Endothelial cell of umbilical vein (primary cell): ENCODE measurements around the gene SLC38A9.
"Not testable (repeated sequence)": the region's sequence is repeated elsewhere in the genome, so short reads cannot be mapped to it uniquely, and the experiment has no call there.

Experiments
- CTCF ChIP-seq, 2 donors: IDR thresholded peaks; 1 replicate in 1 of 2; 2 replicates in 1 of 2; pipeline ENCODE4 v1.5.1; 2011; ENCODE audit warnings: low read length in 2 of 2, mild to moderate bottlenecking in 2 of 2, moderate library complexity in 2 of 2, control low read depth in 1 of 2, inconsistent platforms in 1 of 2, low read depth in 1 of 2; ENCODE audit not compliant: insufficient read depth in 1 of 2; ENCODE audit errors: extremely low read depth in 1 of 2
- EZH2 ChIP-seq: IDR thresholded peaks from 2 replicates; pipeline ENCODE4 v1.6.1; 2012; ENCODE audit warnings: borderline replicate concordance, low read depth, mild to moderate bottlenecking, moderate library complexity, low read length, inconsistent platforms; ENCODE audit not compliant: severe bottlenecking
- FOS ChIP-seq: IDR thresholded peaks from 2 replicates; pipeline ENCODE4 v1.6.1; 2011; ENCODE audit warnings: mild to moderate bottlenecking, low read length, moderate library complexity, borderline replicate concordance; ENCODE audit not compliant: insufficient read depth
- JUN ChIP-seq: IDR thresholded peaks from 2 replicates; pipeline ENCODE4 v1.6.1; 2011; ENCODE audit warnings: borderline replicate concordance, low read depth; ENCODE audit not compliant: insufficient read length, insufficient read depth
- MAX ChIP-seq: IDR thresholded peaks from 2 replicates; pipeline ENCODE4 v1.6.1; 2011; ENCODE audit not compliant: insufficient read depth, insufficient read length
- MYC ChIP-seq: IDR thresholded peaks from one replicate; pipeline ENCODE4 v1.6.1; 2011; ENCODE audit warnings: mild to moderate bottlenecking, low read depth, low read length
- POLR2A ChIP-seq: IDR thresholded peaks from 2 replicates; pipeline ENCODE4 v1.6.1; 2012; ENCODE audit warnings: low read depth, mild to moderate bottlenecking, control low read depth, low read length
- POLR2AphosphoS5 ChIP-seq: IDR thresholded peaks from 2 replicates; pipeline ENCODE4 v1.6.1; 2012; ENCODE audit warnings: low read depth, mild to moderate bottlenecking, control low read depth, low read length, moderate library complexity; ENCODE audit not compliant: insufficient read depth

- not testable (repeated sequence) for TF ChIP-seq POLR2A; CTCF (IDR thresholded peaks at IDR 0.05; ENCODE audit: extremely low read depth in 1 of 2, insufficient read depth in 1 of 2, low read depth in 1 of 2, low read length in 2 of 2); EZH2; POLR2AphosphoS5; JUN; MAX; FOS; MYC
Measured at GRCh38 chr5:55719026-55719425, 6.9 kb upstream of the SLC38A9 start.
